K562 (cell line): ENCODE data around the gene SLC25A21. TPM values are rescaled to one million over a fixed set of nuclear protein-coding genes. Genes with fewer than 3 reads are reported as not detected.

ENCODE experiments used
- ATAC-seq: fragments of 200-7000 bp; cut with Tn5 transposase; 3 replicates; pipeline ENCODE4 v1.9.1; 2020; ENCODE audit warnings: moderate library complexity
- BruUV-seq: library from RNA; stranded (reverse); fragments of 400-500 nt; replicated peaks from 2 replicates; lab custom pipeline; 2021; lab: Mats Ljungman, UMichigan
- CTCF ChIA-PET: fragments of 300-600 bp; formaldehyde crosslinking; extraction: SDS; loops from one replicate; lab custom pipeline; 2021; ENCODE audit warnings: low intra/inter-chr PET ratio; lab: Yijun Ruan, JAX
- POLR2A ChIA-PET: fragments of 300-600, 350-650 bp; sonication (Branson Sonifier 250); formaldehyde crosslinking; extraction: SDS; loops from one replicate; lab custom pipeline; 2021; ENCODE audit warnings: antibody characterized with exemption, inconsistent platforms; lab: Yijun Ruan, JAX
- DNase-seq, 4 experiments: peaks; one replicate each; pipeline versions ENCODE4 v3.0.0 to v3.0.0-alpha.2; 2011 to 2018; ENCODE audit warnings: low spot score in 3 of 4, mixed read lengths in 3 of 4; ENCODE audit errors: extremely low read depth in 1 of 4
- FAIRE-seq: peaks from 2 replicates; lab custom pipeline; 2011; peaks lifted over from hg19 to GRCh38; lab: Jason Lieb, UNC
- H2AFZ ChIP-seq: 2 replicates; pipeline ENCODE4 v1.6.0; 2011; ENCODE audit warnings: low read depth, low read length, control low read depth, inconsistent platforms
- H3K27ac ChIP-seq: fragments of 200-600 bp; 3 replicates; pipeline ENCODE4 v1.8.0; 2011; ENCODE audit warnings: low read depth, mild to moderate bottlenecking, control low read depth, inconsistent platforms, low read length, moderate library complexity, mixed read lengths; ENCODE audit errors: extremely low read depth
- H3K27me3 ChIP-seq, 2 experiments: fragments of 300-600 bp in 1 of 2; 2 replicates in 1 of 2; 3 replicates in 1 of 2; pipeline versions ENCODE4 v1.6.0 to v1.8.0; 2011; ENCODE audit warnings: inconsistent platforms in 2 of 2, low read length in 2 of 2, mild to moderate bottlenecking in 1 of 2, mixed read lengths in 1 of 2, moderate library complexity in 1 of 2; ENCODE audit not compliant: control insufficient read depth in 2 of 2, insufficient read depth in 2 of 2
- H3K36me3 ChIP-seq: fragments of 300-600 bp; 3 replicates; pipeline ENCODE4 v1.8.0; 2011; ENCODE audit warnings: mild to moderate bottlenecking, low read length, inconsistent platforms; ENCODE audit not compliant: control insufficient read depth, insufficient read depth
- H3K4me1 ChIP-seq, 2 experiments: fragments of 200-600 bp in 1 of 2; replicated peaks in 1 of 2; 2 replicates in 1 of 2; 3 replicates in 1 of 2; pipeline versions ENCODE4 v1.5.1 to v1.8.0; 2011; ENCODE audit warnings: inconsistent platforms in 2 of 2, low read length in 2 of 2, mild to moderate bottlenecking in 1 of 2, mixed read lengths in 1 of 2, moderate library complexity in 1 of 2; ENCODE audit not compliant: control insufficient read depth in 2 of 2, insufficient read depth in 2 of 2
- H3K4me2 ChIP-seq: 2 replicates; pipeline ENCODE4 v1.6.1; 2011; ENCODE audit warnings: low read length, control low read depth, inconsistent platforms, mixed read lengths; ENCODE audit not compliant: insufficient read depth
- H3K4me3 ChIP-seq: fragments of 200-600 bp; sonication (generic), shearing (Covaris generic); 2 replicates; pipeline ENCODE4 v1.5.1; 2016; ENCODE audit warnings: control low read depth, inconsistent platforms
- H3K79me2 ChIP-seq: fragments of 200-600 bp; 3 replicates; pipeline ENCODE4 v1.8.0; 2011; ENCODE audit warnings: low read length, inconsistent platforms; ENCODE audit not compliant: control insufficient read depth, insufficient read depth
- H3K9ac ChIP-seq, 2 experiments: 2 replicates each; pipeline versions ENCODE4 v1.6.0 to v1.6.1; 2011; ENCODE audit warnings: low read depth in 2 of 2, low read length in 2 of 2, control low read depth in 1 of 2, inconsistent platforms in 1 of 2, mild to moderate bottlenecking in 1 of 2, mixed read lengths in 1 of 2; ENCODE audit not compliant: insufficient read depth in 1 of 2
- H3K9me1 ChIP-seq: one replicate; pipeline ENCODE4 v1.6.0; 2011; ENCODE audit warnings: inconsistent platforms, mild to moderate bottlenecking, low read length, moderate library complexity; ENCODE audit not compliant: control insufficient read depth, insufficient read depth
- H3K9me3 ChIP-seq: replicated peaks from 2 replicates; pipeline ENCODE4 v1.5.1; 2011; ENCODE audit warnings: low read depth, low read length, inconsistent platforms; ENCODE audit not compliant: control insufficient read depth, insufficient read depth
- H4K20me1 ChIP-seq: replicated peaks from 2 replicates; pipeline ENCODE4 v1.6.1; 2011; ENCODE audit warnings: low read length, inconsistent platforms, mixed read lengths; ENCODE audit not compliant: control insufficient read depth, insufficient read depth
- BRF1 ChIP-seq: IDR thresholded peaks from 3 replicates; pipeline ENCODE4 v1.6.1; 2011; ENCODE audit warnings: borderline replicate concordance, mild to moderate bottlenecking; ENCODE audit not compliant: insufficient read length; ENCODE audit errors: extremely low read depth
- CEBPG ChIP-seq, 3 experiments: fragments of 200-800 bp in 1 of 3; sonication (Bioruptor generic) in 1 of 3; sonication (generic) in 1 of 3; formaldehyde crosslinking in 1 of 3; IDR thresholded peaks in 2 of 3; conservative IDR thresholded peaks in 1 of 3; 2 replicates each; pipeline versions ENCODE4 v1.6.1 to v1.8.0; 2016 to 2022; ENCODE audit warnings: missing compliant biosample characterization in 2 of 3, missing genetic modification characterization in 2 of 3, mild to moderate bottlenecking in 1 of 3, missing genetic modification reagents in 1 of 3
- CHD1 ChIP-seq: fragments of 200-600 bp; sonication (generic); IDR thresholded peaks from one replicate; pipeline ENCODE4 v1.6.1; 2012; ENCODE audit warnings: mild to moderate bottlenecking, moderate library complexity, low read length, inconsistent platforms
- CREB5 ChIP-seq: fragments of 250-450 bp; sonication (Bioruptor Pico); IDR thresholded peaks from 2 replicates; pipeline ENCODE4 v1.5.0; 2020; ENCODE audit warnings: mild to moderate bottlenecking
- ESRRA ChIP-seq: fragments of 450-650 bp; IDR thresholded peaks from 2 replicates; pipeline ENCODE4 v1.6.1; 2014; ENCODE audit warnings: low read depth, mild to moderate bottlenecking, moderate library complexity, borderline replicate concordance
- FOXA1 ChIP-seq: fragments of 450-650 bp; IDR thresholded peaks from 2 replicates; pipeline ENCODE4 v1.6.1; 2016; ENCODE audit warnings: mild to moderate bottlenecking, borderline replicate concordance
- SP2 ChIP-seq: IDR thresholded peaks from 2 replicates; pipeline ENCODE4 v1.6.1; 2011; ENCODE audit warnings: mild to moderate bottlenecking, low read depth, low read length, moderate library complexity; ENCODE audit not compliant: poor library complexity, severe bottlenecking; ENCODE audit errors: extremely low read depth
- TAF15 ChIP-seq: fragments of 200-400 bp; formaldehyde crosslinking; IDR thresholded peaks from 2 replicates; pipeline ENCODE4 v1.6.1; 2017; ENCODE audit warnings: mild to moderate bottlenecking, low read depth, low read length, moderate library complexity
- ZNF124 ChIP-seq: sonication (generic); formaldehyde crosslinking; IDR thresholded peaks from 2 replicates; pipeline ENCODE4 v1.8.1; 2022; ENCODE audit warnings: missing genetic modification reagents
- ZNF407 ChIP-seq: fragments of 450-650 bp; IDR thresholded peaks from 2 replicates; pipeline ENCODE4 v1.6.1; 2016; ENCODE audit warnings: low read depth
- WGBS: fragments of 100-300 bp; shearing (Covaris generic); methylation state at CpG from one replicate; pipeline ENCODE4 v1.1.6; 2016; ENCODE audit warnings: low coverage, mixed read lengths; ENCODE audit not compliant: insufficient coverage; ENCODE audit errors: missing lambda C conversion rate; 5-methylcytosine and 5-hydroxymethylcytosine counted together
- in situ Hi-C: fragments of 300-500 bp; cut with MboI; formaldehyde crosslinking; loops from 4 replicates; pipeline ENCODE4 v1.15.0; 2018; ENCODE audit warnings: inconsistent platforms, mixed read lengths
- intact Hi-C: fragments of 100-400 bp; cut with micrococcal nuclease; formaldehyde crosslinking; loops from 2 replicates; pipeline ENCODE4 v1.14.2; 2022
- polyA plus RNA-seq, 8 experiments: library from polyadenylated mRNA; depleted of rRNA in 4 of 8; stranded (reverse) in 5 of 8; unstranded in 3 of 8; fragments of >200 nt; fragmentation: Nextera tagmentation in 2 of 8; fragmentation: Illumina TruSeq in 1 of 8; extraction: Ambion mirVana in 2 of 8; extraction: Trizol in 1 of 8; gene quantifications; 2 replicates each; pipeline versions ENCODE4 v1.2.1 to v1.2.3, GENCODE V29; 2011 to 2014; ENCODE audit warnings: inconsistent platforms in 1 of 8, missing spikeins in 1 of 8
- total RNA-seq, 7 experiments: library from RNA; depleted of rRNA in 6 of 7; stranded (reverse); fragments of >200 nt in 6 of 7; fragmentation: Illumina TruSeq in 2 of 7; extraction: Trizol in 2 of 7; gene quantifications; 2 replicates each; pipeline versions ENCODE4 v1.2.1 to v1.2.3, GENCODE V29; 2011 to 2021; ENCODE audit warnings: low replicate concordance in 1 of 7
- TF ChIP-seq, protein P1 (sequence below): fragments of 250-450 bp; sonication (Bioruptor Pico); IDR thresholded peaks from 2 replicates; pipeline ENCODE4 v1.8.0; 2022; ENCODE audit warnings: inconsistent platforms, mild to moderate bottlenecking, moderate library complexity, borderline replicate concordance

Gene SLC25A21
- total and polyA plus RNA-seq, 9 of the 15 experiments (the other 6 are each of a cell fraction or from before 2014, with no cell fraction given) = 15.2 to 46.7 (median 28.7) TPM

DNA sequence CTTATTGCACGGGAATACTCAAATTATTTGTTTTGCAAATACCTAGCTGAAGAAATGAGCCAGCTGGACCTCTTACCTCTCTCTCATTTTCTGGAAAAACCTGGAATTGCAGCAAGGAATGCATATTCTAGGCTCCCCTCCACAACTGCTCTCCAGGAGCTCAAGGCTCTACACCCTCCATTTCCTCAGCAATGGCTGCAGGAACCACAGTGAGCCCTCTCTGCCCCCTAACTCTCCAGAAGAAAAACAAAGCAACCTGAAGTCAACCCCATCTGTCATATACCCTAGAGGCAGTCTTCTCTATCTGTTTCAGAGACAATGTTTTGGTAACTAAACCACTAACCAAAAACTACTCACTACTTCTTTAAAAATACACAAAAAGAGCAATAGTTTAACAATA is 221.6 kb downstream of the SLC25A21 start:
- Histone ChIP-seq H3K79me2 (peaks cover 8% of the 10 kb centered on the region; the same call in 1 of the 3 replicates), H3K4me3 (no peak overlapping the region), H3K36me3 (no peaks in the 10 kb centered on the region), H3K27me3 (no peaks in the 10 kb centered on the region), H3K9me3 (no peaks in the 10 kb centered on the region), H3K9me1 (no peaks in the 10 kb centered on the region), H4K20me1 (no peaks in the 10 kb centered on the region), H2AFZ (no peak overlapping the region), H3K9ac (no peak overlapping the region), H3K27ac (no peak overlapping the region), H3K4me2 (no peak overlapping the region), H3K4me1 (no peaks in the 10 kb centered on the region)
- FAIRE-seq (no peak), ATAC-seq (peak; percentile 41; the same call in 1 of the 3 replicates), DNase-seq (no peak)
- 57% methylated on average over 1 of the region's 1 CpG for WGBS
- ChIA-PET POLR2A (interaction anchor here (0.7 kb wide), 1 partner anchor 209 kb away, joined by 3 read pairs; no protein-coding TSS in a partner anchor), CTCF (no interaction called here)
- in situ Hi-C loops (no loop called here), intact Hi-C loops (no loop called here)
- BruUV-seq = no TSS peak
- TF ChIP-seq FOXA1 = no peak
- TF ChIP-seq ESRRA = no peak
- TF ChIP-seq ZNF124 = no peak
- no peak for TF ChIP-seq SP2
- no peak for TF ChIP-seq ZNF407
- no peak for TF ChIP-seq TAF15
- TF ChIP-seq BRF1 = no peak
- TF ChIP-seq CEBPG (CRISPR knock-in tag; IDR thresholded peaks at IDR 0.05) = no peak
- TF ChIP-seq CEBPG (tag; conservative IDR thresholded peaks at IDR 0.05 in 1 of 2, IDR thresholded peaks at IDR 0.05 in 1 of 2) = no peak
- TF ChIP-seq, protein P1, sequence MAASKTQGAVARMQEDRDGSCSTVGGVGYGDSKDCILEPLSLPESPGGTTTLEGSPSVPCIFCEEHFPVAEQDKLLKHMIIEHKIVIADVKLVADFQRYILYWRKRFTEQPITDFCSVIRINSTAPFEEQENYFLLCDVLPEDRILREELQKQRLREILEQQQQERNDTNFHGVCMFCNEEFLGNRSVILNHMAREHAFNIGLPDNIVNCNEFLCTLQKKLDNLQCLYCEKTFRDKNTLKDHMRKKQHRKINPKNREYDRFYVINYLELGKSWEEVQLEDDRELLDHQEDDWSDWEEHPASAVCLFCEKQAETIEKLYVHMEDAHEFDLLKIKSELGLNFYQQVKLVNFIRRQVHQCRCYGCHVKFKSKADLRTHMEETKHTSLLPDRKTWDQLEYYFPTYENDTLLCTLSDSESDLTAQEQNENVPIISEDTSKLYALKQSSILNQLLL (CRISPR knock-in tag) = no peak
- no peak for TF ChIP-seq CREB5
- no peak for TF ChIP-seq CHD1
